ENCODE data around the gene PRKG1.

Gene PRKG1

GRCh38 chr10:51233337-51234100 lies 159.2 kb downstream of the PRKG1 start:
- Histone ChIP-seq H2AK5ac (ENCODE audit: low read length) (no peak overlapping the region), H3K27ac (ENCODE audit: low read depth, low read length) (no peak overlapping the region), H2BK120ac (ENCODE audit: low read depth, low read length) (no peak overlapping the region), H3K79me2 (ENCODE audit: control insufficient read depth, insufficient read depth, low read length) (no peaks in the 10 kb centered on the region), H3K79me1 (ENCODE audit: low read length) (no peaks in the 10 kb centered on the region), H3K36me3 (ENCODE audit: control insufficient read depth, insufficient read depth, low read length) (no peaks in the 10 kb centered on the region), H2BK15ac (replicated peaks; ENCODE audit: low read depth) (no peak overlapping the region), H3K9ac (ENCODE audit: low read length) (no peak overlapping the region), H3K4me1 (ENCODE audit: control insufficient read depth, low read depth, low read length) (no peaks in the 10 kb centered on the region), H3K27me3 (ENCODE audit: insufficient read depth, low read length, poor library complexity) (no peaks in the 10 kb centered on the region), H3K23ac (ENCODE audit: low read length) (no peak overlapping the region), H4K5ac (ENCODE audit: low read length) (no peak overlapping the region), H3K56ac (ENCODE audit: low read length) (no peak overlapping the region), H2BK5ac (ENCODE audit: low read length) (no peak overlapping the region), H3K4me3 (ENCODE audit: low read length) (no peak overlapping the region), H4K8ac (ENCODE audit: low read depth, low read length) (no peak overlapping the region), H3K4ac (ENCODE audit: low read depth, low read length) (no peak overlapping the region), H3K4me2 (ENCODE audit: low read length) (no peak overlapping the region), H3K18ac (ENCODE audit: low read length) (no peak overlapping the region)
- DNase-seq, result no peak
- WGBS (ENCODE audit: extremely low coverage, insufficient coverage, low lambda C conversion rate), result no CpG with 5 or more reads among the region's 3 CpGs

DNA sequence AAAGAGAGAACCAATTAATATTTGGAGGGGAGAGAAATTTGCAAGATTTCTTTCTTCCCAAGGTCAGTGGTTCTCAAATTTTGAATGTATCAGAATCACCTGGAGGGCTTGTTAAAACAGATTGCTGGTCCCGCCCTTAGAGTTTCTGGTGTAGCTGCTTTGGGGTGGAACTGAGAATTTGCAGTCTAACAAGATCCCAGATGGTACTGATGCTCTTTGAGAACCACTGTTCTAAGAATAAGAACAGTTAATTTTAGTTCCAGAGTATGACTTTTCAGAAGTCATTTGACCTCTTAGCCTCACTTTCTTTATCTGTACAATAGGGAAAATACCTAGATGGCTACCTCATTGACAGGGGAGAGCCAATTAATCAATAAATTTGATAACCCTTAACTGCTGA lies 161.6 kb downstream of the PRKG1 start:
- no peaks in the 10 kb centered on the region for H3K79me2 ChIP-seq (ENCODE audit: control insufficient read depth, insufficient read depth, low read length)

GRCh38 chr10:51239006-51239405 lies 164.7 kb downstream of the PRKG1 start:
- H3K4me1 ChIP-seq (ENCODE audit: control insufficient read depth, low read depth, low read length), result no peaks in the 10 kb centered on the region
- no peak for DNase-seq
- H3K4ac ChIP-seq (ENCODE audit: low read depth, low read length), result no peak overlapping the region
- H3K18ac ChIP-seq (ENCODE audit: low read length), result no peak overlapping the region
- no peak overlapping the region for H4K8ac ChIP-seq (ENCODE audit: low read depth, low read length)
- WGBS (ENCODE audit: extremely low coverage, insufficient coverage, low lambda C conversion rate), result no CpG with 5 or more reads among the region's 4 CpGs
- H3K9ac ChIP-seq (ENCODE audit: low read length), result no peak overlapping the region
- no peak overlapping the region for H3K23ac ChIP-seq (ENCODE audit: low read length)
- H3K79me1 ChIP-seq (ENCODE audit: low read length), result no peaks in the 10 kb centered on the region
- no peak overlapping the region for H2AK5ac ChIP-seq (ENCODE audit: low read length)
- no peak overlapping the region for H3K56ac ChIP-seq (ENCODE audit: low read length)
- no peak overlapping the region for H3K4me2 ChIP-seq (ENCODE audit: low read length)
- no peak overlapping the region for H2BK15ac ChIP-seq (replicated peaks; ENCODE audit: low read depth)
- no peaks in the 10 kb centered on the region for H3K36me3 ChIP-seq (ENCODE audit: control insufficient read depth, insufficient read depth, low read length)
- H3K27ac ChIP-seq (ENCODE audit: low read depth, low read length), result no peak overlapping the region
- H4K5ac ChIP-seq (ENCODE audit: low read length), result no peak overlapping the region
- H3K4me3 ChIP-seq (ENCODE audit: low read length), result no peak overlapping the region
- no peaks in the 10 kb centered on the region for H3K27me3 ChIP-seq (ENCODE audit: insufficient read depth, low read length, poor library complexity)
- H2BK120ac ChIP-seq (ENCODE audit: low read depth, low read length), result no peak overlapping the region
- H2BK5ac ChIP-seq (ENCODE audit: low read length), result no peak overlapping the region
- no peaks in the 10 kb centered on the region for H3K79me2 ChIP-seq (ENCODE audit: control insufficient read depth, insufficient read depth, low read length)

More for the DNA sequence above, 161.6 kb downstream of the PRKG1 start:
- no peak overlapping the region for H2BK120ac ChIP-seq (ENCODE audit: low read depth, low read length)
- no CpG with 5 or more reads among the region's 1 CpG for WGBS (ENCODE audit: extremely low coverage, insufficient coverage, low lambda C conversion rate)
- no peak overlapping the region for H3K4me3 ChIP-seq (ENCODE audit: low read length)
- no peak overlapping the region for H3K9ac ChIP-seq (ENCODE audit: low read length)
- H4K5ac ChIP-seq (ENCODE audit: low read length), result no peak overlapping the region
- H3K27me3 ChIP-seq (ENCODE audit: insufficient read depth, low read length, poor library complexity), result no peaks in the 10 kb centered on the region
- H3K56ac ChIP-seq (ENCODE audit: low read length), result no peak overlapping the region
- no peak overlapping the region for H2AK5ac ChIP-seq (ENCODE audit: low read length)
- H3K79me1 ChIP-seq (ENCODE audit: low read length), result no peaks in the 10 kb centered on the region
- H3K27ac ChIP-seq (ENCODE audit: low read depth, low read length), result no peak overlapping the region
- no peak overlapping the region for H2BK15ac ChIP-seq (replicated peaks; ENCODE audit: low read depth)
- H3K4me2 ChIP-seq (ENCODE audit: low read length), result no peak overlapping the region
- no peak for DNase-seq
- no peak overlapping the region for H3K18ac ChIP-seq (ENCODE audit: low read length)
- H3K36me3 ChIP-seq (ENCODE audit: control insufficient read depth, insufficient read depth, low read length), result no peaks in the 10 kb centered on the region
- no peak overlapping the region for H2BK5ac ChIP-seq (ENCODE audit: low read length)
- H3K23ac ChIP-seq (ENCODE audit: low read length), result no peak overlapping the region
- no peak overlapping the region for H3K4ac ChIP-seq (ENCODE audit: low read depth, low read length)
- H4K8ac ChIP-seq (ENCODE audit: low read depth, low read length), result no peak overlapping the region
- H3K4me1 ChIP-seq (ENCODE audit: control insufficient read depth, low read depth, low read length), result no peaks in the 10 kb centered on the region

DNA sequence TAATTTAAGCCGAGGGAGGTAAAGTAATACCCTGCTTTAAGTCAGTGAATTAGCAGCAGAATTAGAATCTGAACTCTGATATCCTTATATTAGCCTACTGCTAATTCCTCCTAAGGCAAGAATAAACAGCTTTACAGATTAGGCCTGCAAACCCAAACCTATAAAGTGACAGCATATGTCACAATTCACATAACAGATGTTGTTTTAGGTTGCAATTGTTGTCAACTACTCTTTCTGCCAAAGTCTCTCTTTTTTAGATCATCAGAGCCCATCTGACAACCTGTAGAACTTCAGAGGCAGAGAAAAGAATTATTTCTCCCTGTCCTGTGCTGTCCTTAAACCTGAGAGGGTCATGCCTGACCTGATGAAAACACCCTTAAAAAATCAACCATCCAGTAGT lies 167.2 kb downstream of the PRKG1 start:
- Histone ChIP-seq H4K5ac (ENCODE audit: low read length) (no peak overlapping the region), H3K4me2 (ENCODE audit: low read length) (no peak overlapping the region), H2BK5ac (ENCODE audit: low read length) (no peak overlapping the region), H3K79me2 (ENCODE audit: control insufficient read depth, insufficient read depth, low read length) (no peaks in the 10 kb centered on the region), H3K79me1 (ENCODE audit: low read length) (no peaks in the 10 kb centered on the region), H2AK5ac (ENCODE audit: low read length) (no peak overlapping the region), H3K56ac (ENCODE audit: low read length) (no peak overlapping the region), H3K4me1 (ENCODE audit: control insufficient read depth, low read depth, low read length) (no peaks in the 10 kb centered on the region), H2BK15ac (replicated peaks; ENCODE audit: low read depth) (no peak overlapping the region), H3K18ac (ENCODE audit: low read length) (no peak overlapping the region), H3K9ac (ENCODE audit: low read length) (no peak overlapping the region), H3K4ac (ENCODE audit: low read depth, low read length) (no peak overlapping the region), H3K4me3 (ENCODE audit: low read length) (no peak overlapping the region), H2BK120ac (ENCODE audit: low read depth, low read length) (no peak overlapping the region), H3K23ac (ENCODE audit: low read length) (no peak overlapping the region), H4K8ac (ENCODE audit: low read depth, low read length) (no peak overlapping the region), H3K27me3 (ENCODE audit: insufficient read depth, low read length, poor library complexity) (no peaks in the 10 kb centered on the region), H3K36me3 (ENCODE audit: control insufficient read depth, insufficient read depth, low read length) (no peaks in the 10 kb centered on the region), H3K27ac (ENCODE audit: low read depth, low read length) (no peak overlapping the region)
- DNase-seq, result no peak
- no CpG with 5 or more reads among the region's 1 CpG for WGBS (ENCODE audit: extremely low coverage, insufficient coverage, low lambda C conversion rate)

- WGBS (ENCODE audit: extremely low coverage, insufficient coverage, low lambda C conversion rate), result no CpG with 5 or more reads among the region's 2 CpGs
- Histone ChIP-seq H3K4me2 (ENCODE audit: low read length) (no peak overlapping the region), H3K9ac (ENCODE audit: low read length) (no peak overlapping the region), H3K18ac (ENCODE audit: low read length) (no peak overlapping the region), H4K8ac (ENCODE audit: low read depth, low read length) (no peak overlapping the region), H3K56ac (ENCODE audit: low read length) (no peak overlapping the region), H3K36me3 (ENCODE audit: control insufficient read depth, insufficient read depth, low read length) (no peaks in the 10 kb centered on the region), H3K79me1 (ENCODE audit: low read length) (no peaks in the 10 kb centered on the region), H3K4me1 (ENCODE audit: control insufficient read depth, low read depth, low read length) (no peaks in the 10 kb centered on the region), H3K79me2 (ENCODE audit: control insufficient read depth, insufficient read depth, low read length) (no peaks in the 10 kb centered on the region), H2AK5ac (ENCODE audit: low read length) (no peak overlapping the region), H3K4me3 (ENCODE audit: low read length) (no peak overlapping the region), H3K4ac (ENCODE audit: low read depth, low read length) (no peak overlapping the region), H3K27me3 (ENCODE audit: insufficient read depth, low read length, poor library complexity) (no peaks in the 10 kb centered on the region), H3K27ac (ENCODE audit: low read depth, low read length) (no peak overlapping the region), H2BK15ac (replicated peaks; ENCODE audit: low read depth) (no peak overlapping the region), H2BK120ac (ENCODE audit: low read depth, low read length) (no peak overlapping the region), H3K23ac (ENCODE audit: low read length) (no peak overlapping the region), H2BK5ac (ENCODE audit: low read length) (no peak overlapping the region), H4K5ac (ENCODE audit: low read length) (no peak overlapping the region)
- DNase-seq, result no peak
Observed at GRCh38 chr10:51242393-51242792, 168.1 kb downstream of the PRKG1 start.

DNA sequence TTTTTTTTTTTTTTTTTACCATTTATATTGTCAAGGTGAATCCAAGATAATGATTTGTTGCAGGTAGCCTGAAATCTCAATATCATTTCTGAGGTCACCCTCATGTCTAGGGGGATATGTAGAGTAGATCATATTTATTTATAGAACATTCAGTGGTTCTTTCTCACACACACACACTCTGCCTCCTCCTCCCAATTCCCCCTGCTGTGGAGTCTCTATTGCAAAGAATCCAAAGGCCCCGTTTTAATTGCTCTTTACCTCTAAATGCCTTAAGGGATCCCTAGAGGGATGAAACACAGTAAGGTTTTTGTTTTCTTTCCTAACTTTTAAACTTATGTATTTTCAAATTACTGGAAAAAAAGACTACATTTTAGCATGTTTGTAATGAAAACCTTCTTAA lies 170.0 kb downstream of the PRKG1 start:
- no peaks in the 10 kb centered on the region for H3K79me1 ChIP-seq (ENCODE audit: low read length)
- H3K79me2 ChIP-seq (ENCODE audit: control insufficient read depth, insufficient read depth, low read length), result no peaks in the 10 kb centered on the region
- no peak overlapping the region for H2BK15ac ChIP-seq (replicated peaks; ENCODE audit: low read depth)
- H2BK120ac ChIP-seq (ENCODE audit: low read depth, low read length), result no peak overlapping the region
- no peaks in the 10 kb centered on the region for H3K27me3 ChIP-seq (ENCODE audit: insufficient read depth, low read length, poor library complexity)
- no peak overlapping the region for H2AK5ac ChIP-seq (ENCODE audit: low read length)
- no peak overlapping the region for H2BK5ac ChIP-seq (ENCODE audit: low read length)
- no peaks in the 10 kb centered on the region for H3K4me1 ChIP-seq (ENCODE audit: control insufficient read depth, low read depth, low read length)
- no peak overlapping the region for H4K5ac ChIP-seq (ENCODE audit: low read length)
- H3K23ac ChIP-seq (ENCODE audit: low read length), result no peak overlapping the region
- H3K18ac ChIP-seq (ENCODE audit: low read length), result no peak overlapping the region
- no peaks in the 10 kb centered on the region for H3K36me3 ChIP-seq (ENCODE audit: control insufficient read depth, insufficient read depth, low read length)
- no peak overlapping the region for H3K9ac ChIP-seq (ENCODE audit: low read length)
- no peak overlapping the region for H3K4me2 ChIP-seq (ENCODE audit: low read length)
- no peak overlapping the region for H3K27ac ChIP-seq (ENCODE audit: low read depth, low read length)
- DNase-seq, result peak; percentile 61
- H3K56ac ChIP-seq (ENCODE audit: low read length), result no peak overlapping the region
- H4K8ac ChIP-seq (ENCODE audit: low read depth, low read length), result no peak overlapping the region
- no peak overlapping the region for H3K4ac ChIP-seq (ENCODE audit: low read depth, low read length)
- no CpG with 5 or more reads among the region's 1 CpG for WGBS (ENCODE audit: extremely low coverage, insufficient coverage, low lambda C conversion rate)
- H3K4me3 ChIP-seq (ENCODE audit: low read length), result no peak overlapping the region
